Liver (tissue), 9 donors: ENCODE results near the gene CACNA1C. TPM values are rescaled to one million over a fixed set of nuclear protein-coding genes. Genes with fewer than 3 reads are reported as not detected.

Experiments used
- DNase-seq: peaks from one replicate; pipeline ENCODE4 v3.0.0-alpha.2; 2017; ENCODE audit warnings: low spot score
- H3K27ac ChIP-seq, 2 donors: one replicate each; pipeline ENCODE4 v1.7.0; 2013; ENCODE audit warnings: inconsistent platforms in 2 of 2, low read length in 2 of 2, control low read depth in 1 of 2, low read depth in 1 of 2, mild to moderate bottlenecking in 1 of 2
- H3K27me3 ChIP-seq, 4 donors: one replicate each; pipeline versions ENCODE4 v1.6.1 to v1.7.0; 2013; ENCODE audit warnings: low read length in 3 of 4, inconsistent platforms in 1 of 4, mild to moderate bottlenecking in 1 of 4, moderate library complexity in 1 of 4; ENCODE audit not compliant: control insufficient read depth in 4 of 4, insufficient read depth in 4 of 4
- H3K36me3 ChIP-seq, 4 donors: one replicate each; pipeline versions ENCODE4 v1.6.1 to v1.7.0; 2013; ENCODE audit warnings: low read length in 3 of 4, mild to moderate bottlenecking in 3 of 4, low read depth in 1 of 4, moderate library complexity in 1 of 4; ENCODE audit not compliant: control insufficient read depth in 4 of 4, insufficient read depth in 3 of 4
- H3K4me1 ChIP-seq, 4 donors: one replicate each; pipeline versions ENCODE4 v1.6.1 to v1.7.0; 2013; ENCODE audit warnings: low read length in 3 of 4, mild to moderate bottlenecking in 3 of 4, moderate library complexity in 1 of 4; ENCODE audit not compliant: control insufficient read depth in 4 of 4, insufficient read depth in 4 of 4
- H3K4me3 ChIP-seq, 3 donors: one replicate each; pipeline versions ENCODE4 v1.6.1 to v1.7.0; 2013; ENCODE audit warnings: low read length in 3 of 3, control low read depth in 1 of 3, low read depth in 1 of 3, mild to moderate bottlenecking in 1 of 3
- H3K9ac ChIP-seq, 2 donors: one replicate each; pipeline ENCODE4 v1.7.0; 2013; ENCODE audit warnings: low read length in 2 of 2, mild to moderate bottlenecking in 2 of 2, moderate library complexity in 2 of 2, control low read depth in 1 of 2, low read depth in 1 of 2
- H3K9me3 ChIP-seq, 4 donors: one replicate each; pipeline versions ENCODE4 v1.6.1 to v1.7.0; 2013; ENCODE audit warnings: low read length in 3 of 4; ENCODE audit not compliant: control insufficient read depth in 4 of 4
- ATF3 ChIP-seq: IDR thresholded peaks from 2 replicates; pipeline ENCODE4 v1.6.1; 2016; ENCODE audit warnings: antibody characterized with exemption
- CTCF ChIP-seq: fragments of 150-350 bp; IDR thresholded peaks from 2 replicates; pipeline ENCODE4 v1.5.1; 2017; ENCODE audit warnings: improper control_type of control experiment, low read depth, low read length; ENCODE audit not compliant: missing input control
- EGR1 ChIP-seq, 2 donors: IDR thresholded peaks; 2 replicates each; pipeline ENCODE4 v1.6.1; 2016 to 2018; ENCODE audit warnings: antibody characterized with exemption in 2 of 2, low read depth in 2 of 2
- FOXA1 ChIP-seq: IDR thresholded peaks from 2 replicates; pipeline ENCODE4 v1.6.1; 2016; ENCODE audit warnings: antibody characterized with exemption
- FOXA2 ChIP-seq: IDR thresholded peaks from 2 replicates; pipeline ENCODE4 v1.6.1; 2016; ENCODE audit warnings: antibody characterized with exemption
- GABPA ChIP-seq, 2 donors: IDR thresholded peaks in 1 of 2; conservative IDR thresholded peaks in 1 of 2; 2 replicates each; pipeline ENCODE4 v1.6.1; 2016; ENCODE audit warnings: antibody characterized with exemption in 2 of 2, mild to moderate bottlenecking in 1 of 2, moderate library complexity in 1 of 2
- HNF4A ChIP-seq, 2 donors: conservative IDR thresholded peaks; 2 replicates each; pipeline ENCODE4 v1.6.1; 2016; ENCODE audit warnings: antibody characterized with exemption in 2 of 2, mild to moderate bottlenecking in 2 of 2
- HNF4G ChIP-seq: IDR thresholded peaks from 2 replicates; pipeline ENCODE4 v1.6.1; 2016; ENCODE audit warnings: antibody characterized with exemption
- JUND ChIP-seq, 2 donors: IDR thresholded peaks; 2 replicates each; pipeline ENCODE4 v1.6.1; 2016; ENCODE audit warnings: antibody characterized with exemption in 2 of 2
- MAX ChIP-seq: IDR thresholded peaks from 2 replicates; pipeline ENCODE4 v1.6.1; 2016; ENCODE audit warnings: antibody characterized with exemption
- NR2F2 ChIP-seq: IDR thresholded peaks from 2 replicates; pipeline ENCODE4 v1.6.1; 2016; ENCODE audit warnings: antibody characterized with exemption
- RAD21 ChIP-seq, 2 donors: IDR thresholded peaks; 2 replicates each; pipeline ENCODE4 v1.6.1; 2016; ENCODE audit warnings: antibody characterized with exemption in 2 of 2, mild to moderate bottlenecking in 2 of 2
- REST ChIP-seq: IDR thresholded peaks from 2 replicates; pipeline ENCODE4 v1.6.1; 2016; ENCODE audit warnings: antibody characterized with exemption, mild to moderate bottlenecking
- RXRA ChIP-seq, 2 donors: IDR thresholded peaks; 2 replicates each; pipeline ENCODE4 v1.6.1; 2017 to 2018; ENCODE audit warnings: antibody characterized with exemption in 2 of 2, mild to moderate bottlenecking in 1 of 2
- SP1 ChIP-seq: IDR thresholded peaks from 2 replicates; pipeline ENCODE4 v1.6.1; 2018; ENCODE audit warnings: antibody characterized with exemption, mild to moderate bottlenecking
- TAF1 ChIP-seq: conservative IDR thresholded peaks from 2 replicates; pipeline ENCODE4 v1.6.1; 2016; ENCODE audit warnings: antibody characterized with exemption, mild to moderate bottlenecking
- YY1 ChIP-seq: IDR thresholded peaks from 2 replicates; pipeline ENCODE4 v1.6.1; 2016; ENCODE audit warnings: antibody characterized with exemption, mild to moderate bottlenecking
- ZBTB33 ChIP-seq: IDR thresholded peaks from 2 replicates; pipeline ENCODE4 v1.6.1; 2016; ENCODE audit warnings: antibody characterized with exemption
- WGBS: extraction: QIAGEN DNeasy Blood & Tissue Kit; methylation state at CpG from one replicate; pipeline ENCODE4 v1.1.7; 2013; 5-methylcytosine and 5-hydroxymethylcytosine counted together
- polyA plus RNA-seq, 2 donors: library from polyadenylated mRNA; stranded (reverse) in 1 of 2; unstranded in 1 of 2; fragments of 200-250 nt in 1 of 2; fragments of >200 nt in 1 of 2; fragmentation: Nextera tagmentation in 1 of 2; extraction: Ambion mirVana in 1 of 2; gene quantifications; one replicate each; pipeline versions ENCODE4 v1.2.1 to v1.2.3, GENCODE V29; 2013 to 2015
- total RNA-seq, 2 donors: library from RNA; depleted of rRNA; stranded (reverse); fragments of >200 nt; gene quantifications; one replicate each; pipeline ENCODE4 v1.2.3, GENCODE V29; 2014
- donor health status: healthy.
- donor health status: healthy.
- donor health status: healthy.
- donor health status: healthy.
- donor health status: healthy.

The CACNA1C gene
- total and polyA plus RNA-seq, 4 donors, result 0.23 to 1.9 (median 0.41) TPM

- TF ChIP-seq ATF3 (no peak), RXRA (IDR thresholded peaks at IDR 0.05) (no peak), RAD21 (IDR thresholded peaks at IDR 0.05) (no peak)
Observed at GRCh38 chr12:2503036-2503435, 450.2 kb downstream of the CACNA1C start (continued).

GRCh38 chr12:2503762-2504161 is 451.0 kb downstream of the CACNA1C start:
- H3K36me3 ChIP-seq, result no peaks in the 10 kb centered on the region
- H3K4me1 ChIP-seq, result peaks cover 0 to 5% (median 0%) of the 10 kb centered on the region in 4 donors
- TF ChIP-seq HNF4A (conservative IDR thresholded peaks at IDR 0.05), result no peak
- TF ChIP-seq RXRA (IDR thresholded peaks at IDR 0.05), result no peak
- no peak for TF ChIP-seq FOXA1
- TF ChIP-seq HNF4G, result no peak
- no peak for TF ChIP-seq ATF3
- no peak for TF ChIP-seq FOXA2
- no peak for TF ChIP-seq JUND (IDR thresholded peaks at IDR 0.05)
- no peak for TF ChIP-seq YY1
- no peak for TF ChIP-seq CTCF
- no peak for TF ChIP-seq RAD21 (IDR thresholded peaks at IDR 0.05)
- no peak for TF ChIP-seq REST
- no peak for TF ChIP-seq SP1
- TF ChIP-seq MAX, result no peak
- no peak for TF ChIP-seq TAF1
- TF ChIP-seq GABPA (IDR thresholded peaks at IDR 0.05 in 1 of 2, conservative IDR thresholded peaks at IDR 0.05 in 1 of 2), result no peak
- no peak for TF ChIP-seq ZBTB33
- TF ChIP-seq NR2F2, result no peak
- no peak for TF ChIP-seq EGR1 (IDR thresholded peaks at IDR 0.05; ENCODE audit: low read depth in 2 of 2)
- no peaks in the 10 kb centered on the region for H3K9me3 ChIP-seq
- H3K27me3 ChIP-seq, result no peaks in the 10 kb centered on the region
- no peak overlapping the region for H3K9ac ChIP-seq
- H3K27ac ChIP-seq, result no peak overlapping the region
- no peak overlapping the region for H3K4me3 ChIP-seq
- WGBS, result 34% methylated on average over 7 of the region's 7 CpGs
- DNase-seq, result no peak
